HCT116 (cell line): ENCODE data around the gene LAMTOR3. TPM values are rescaled to one million over a fixed set of nuclear protein-coding genes. Genes with fewer than 3 reads are reported as not detected.

Experiments used
- ATAC-seq: fragments of 200-7000 bp; cut with Tn5 transposase; 2 replicates; pipeline ENCODE4 v1.9.1; 2020; ENCODE audit warnings: mild to moderate bottlenecking, moderate library complexity
- BruUV-seq: library from RNA; stranded (reverse); fragments of 400-500 nt; replicated peaks from 2 replicates; lab custom pipeline; 2021; lab: Mats Ljungman, UMichigan
- CTCF ChIA-PET: fragments of 300-600 bp; sonication (Branson Sonifier 250); formaldehyde crosslinking; loops from one replicate; lab custom pipeline; 2021; ENCODE audit warnings: antibody characterized with exemption; lab: Charles Lee
- POLR2A ChIA-PET: fragments of 300-600, 350-600 bp; sonication (Branson Sonifier 250); formaldehyde crosslinking; loops from one replicate; lab custom pipeline; 2021; ENCODE audit warnings: antibody characterized with exemption; lab: Charles Lee
- RAD21 ChIA-PET, 2 experiments: fragments of 300-600 bp; sonication (Branson Sonifier 250); formaldehyde crosslinking; loops; one replicate each; lab custom pipeline; 2023; ENCODE audit warnings: low total read pairs in 2 of 2; ENCODE audit not compliant: uncharacterized antibody in 2 of 2, unreplicated experiment in 2 of 2, low non-redundant PET in 1 of 2; lab: Charles Lee
- DNase-seq: peaks from one replicate; pipeline ENCODE4 v3.0.0-alpha.2; 2010; ENCODE audit warnings: low read depth, low spot score
- H2AFZ ChIP-seq: fragments of 200-600 bp; shearing (Covaris generic), sonication (generic); 2 replicates; pipeline ENCODE4 v1.6.1; 2017; ENCODE audit warnings: low read depth, mixed run types, mixed read lengths, antibody characterized with exemption, low read length; ENCODE audit not compliant: poor library complexity, severe bottlenecking
- H3K27ac ChIP-seq: 2 replicates; pipeline ENCODE4 v1.5.1; 2012; ENCODE audit warnings: low read depth, low read length
- H3K27me3 ChIP-seq: fragments of 200-600 bp; sonication (generic); 2 replicates; pipeline ENCODE4 v1.6.1; 2016; ENCODE audit warnings: mixed run types, low read length, mixed read lengths; ENCODE audit not compliant: insufficient read depth
- H3K36me3 ChIP-seq, 2 experiments: fragments of 200-500 bp in 1 of 2; fragments of 200-600 bp in 1 of 2; sonication (Bioruptor generic) in 1 of 2; sonication (generic) in 1 of 2; 2 replicates each; pipeline versions ENCODE4 v1.5.1 to v1.6.1; 2014 to 2016; ENCODE audit warnings: low read length in 2 of 2, inconsistent platforms in 1 of 2, mixed read lengths in 1 of 2, mixed run types in 1 of 2; ENCODE audit not compliant: insufficient read depth in 2 of 2, control insufficient read depth in 1 of 2
- H3K4me1 ChIP-seq, 2 experiments: fragments of 200-600 bp in 1 of 2; sonication (generic) in 1 of 2; 2 replicates each; pipeline versions ENCODE4 v1.5.1 to v1.6.1; 2012 to 2017; ENCODE audit warnings: low read length in 2 of 2, inconsistent platforms in 1 of 2, mild to moderate bottlenecking in 1 of 2, mixed read lengths in 1 of 2, mixed run types in 1 of 2, moderate library complexity in 1 of 2; ENCODE audit not compliant: insufficient read depth in 2 of 2, control insufficient read depth in 1 of 2
- H3K4me2 ChIP-seq: fragments of 200-600 bp; sonication (generic); 2 replicates; pipeline ENCODE4 v1.6.1; 2017; ENCODE audit warnings: mixed run types, low read length, mixed read lengths
- H3K4me3 ChIP-seq, 2 experiments: fragments of 200-600 bp in 1 of 2; sonication (generic) in 1 of 2; replicated peaks in 1 of 2; 2 replicates each; pipeline ENCODE4 v1.5.1; 2011 to 2016; ENCODE audit warnings: low read length in 2 of 2, control low read depth in 1 of 2, low read depth in 1 of 2, mild to moderate bottlenecking in 1 of 2, mixed read lengths in 1 of 2, mixed run types in 1 of 2
- H3K79me2 ChIP-seq: fragments of 200-600 bp; sonication (generic); 2 replicates; pipeline ENCODE4 v1.6.1; 2017; ENCODE audit warnings: mild to moderate bottlenecking, mixed run types, low read length, moderate library complexity, mixed read lengths; ENCODE audit not compliant: insufficient read depth
- H3K9ac ChIP-seq: fragments of 200-600 bp; sonication (generic); 2 replicates; pipeline ENCODE4 v1.6.1; 2016; ENCODE audit warnings: low read length, mixed read lengths
- H3K9me2 ChIP-seq: fragments of 200-600 bp; sonication (generic), shearing (Covaris generic); 2 replicates; pipeline ENCODE4 v1.6.1; 2017; ENCODE audit warnings: mixed run types, mild to moderate bottlenecking, moderate library complexity; ENCODE audit not compliant: insufficient read depth
- H3K9me3 ChIP-seq, 2 experiments: fragments of 200-500 bp in 1 of 2; fragments of 200-600 bp in 1 of 2; sonication (Bioruptor generic) in 1 of 2; sonication (generic) in 1 of 2; 2 replicates each; pipeline ENCODE4 v1.6.1; 2014 to 2017; ENCODE audit warnings: low read length in 2 of 2, mixed read lengths in 2 of 2, inconsistent platforms in 1 of 2, low read depth in 1 of 2, mild to moderate bottlenecking in 1 of 2, mixed run types in 1 of 2, moderate library complexity in 1 of 2; ENCODE audit not compliant: control insufficient read depth in 1 of 2, insufficient read depth in 1 of 2
- H4K20me1 ChIP-seq: fragments of 200-600 bp; sonication (generic), shearing (Covaris generic); 2 replicates; pipeline ENCODE4 v1.6.1; 2017; ENCODE audit warnings: mixed run types, mild to moderate bottlenecking, moderate library complexity; ENCODE audit not compliant: insufficient read depth
- CBX3 ChIP-seq: IDR thresholded peaks from 2 replicates; pipeline ENCODE4 v1.6.1; 2012; ENCODE audit warnings: low read depth
- CEBPB ChIP-seq: IDR thresholded peaks from 2 replicates; pipeline ENCODE4 v1.6.1; 2012; ENCODE audit warnings: low read depth
- CTCF ChIP-seq, 3 experiments: fragments of 200-600 bp in 1 of 3; sonication (generic) in 1 of 3; IDR thresholded peaks in 2 of 3; conservative IDR thresholded peaks in 1 of 3; 2 replicates each; pipeline ENCODE4 v1.5.1; 2012 to 2017; ENCODE audit warnings: low read depth in 2 of 3, low read length in 2 of 3, antibody characterized with exemption in 1 of 3, borderline replicate concordance in 1 of 3, control low read depth in 1 of 3, mild to moderate bottlenecking in 1 of 3, mixed read lengths in 1 of 3, mixed run types in 1 of 3, moderate library complexity in 1 of 3; ENCODE audit not compliant: insufficient read depth in 1 of 3
- EGR1 ChIP-seq: IDR thresholded peaks from 2 replicates; pipeline ENCODE4 v1.6.1; 2012; ENCODE audit warnings: low read depth
- ELF1 ChIP-seq: IDR thresholded peaks from 2 replicates; pipeline ENCODE4 v1.6.1; 2012; ENCODE audit warnings: low read depth, borderline replicate concordance
- EZH2phosphoT487 ChIP-seq: fragments of 200-600 bp; IDR thresholded peaks from 2 replicates; pipeline ENCODE4 v1.6.1; 2018; ENCODE audit warnings: antibody characterized with exemption, borderline replicate concordance
- FOSL1 ChIP-seq: IDR thresholded peaks from 2 replicates; pipeline ENCODE4 v1.6.1; 2012; ENCODE audit warnings: low read depth
- JUND ChIP-seq: IDR thresholded peaks from 2 replicates; pipeline ENCODE4 v1.6.1; 2012
- MAX ChIP-seq: IDR thresholded peaks from 2 replicates; pipeline ENCODE4 v1.6.1; 2012
- POLR2A ChIP-seq: IDR thresholded peaks from 2 replicates; pipeline ENCODE4 v1.7.0; 2011; ENCODE audit warnings: borderline replicate concordance; ENCODE audit not compliant: insufficient read depth, insufficient read length; ENCODE audit errors: extremely low read depth
- POLR2AphosphoS5 ChIP-seq: IDR thresholded peaks from 2 replicates; pipeline ENCODE4 v1.6.1; 2011; ENCODE audit warnings: mild to moderate bottlenecking, low read depth, low read length, moderate library complexity
- RAD21 ChIP-seq: IDR thresholded peaks from 2 replicates; pipeline ENCODE4 v1.6.1; 2012; ENCODE audit warnings: low read depth, mild to moderate bottlenecking
- REST ChIP-seq: IDR thresholded peaks from 2 replicates; pipeline ENCODE4 v1.6.1; 2012; ENCODE audit warnings: low read depth
- SIN3A ChIP-seq: IDR thresholded peaks from 2 replicates; pipeline ENCODE4 v1.6.1; 2012; ENCODE audit warnings: low read depth
- SP1 ChIP-seq: IDR thresholded peaks from 2 replicates; pipeline ENCODE4 v1.6.1; 2012; ENCODE audit warnings: low read depth
- SRF ChIP-seq: IDR thresholded peaks from 2 replicates; pipeline ENCODE4 v1.6.1; 2012; ENCODE audit warnings: low read depth
- TCF7L2 ChIP-seq: IDR thresholded peaks from 2 replicates; pipeline ENCODE4 v1.7.0; 2011; ENCODE audit warnings: borderline replicate concordance, inconsistent platforms; ENCODE audit not compliant: insufficient read depth, insufficient read length; ENCODE audit errors: extremely low read depth
- YY1 ChIP-seq: IDR thresholded peaks from 2 replicates; pipeline ENCODE4 v1.6.1; 2011; ENCODE audit warnings: low read length, low read depth, moderate library complexity, mild to moderate bottlenecking; ENCODE audit not compliant: insufficient replicate concordance; ENCODE audit errors: extremely low read depth
- ZBTB33 ChIP-seq: IDR thresholded peaks from 2 replicates; pipeline ENCODE4 v1.6.1; 2011; ENCODE audit warnings: mild to moderate bottlenecking, low read length, moderate library complexity; ENCODE audit not compliant: insufficient replicate concordance; ENCODE audit errors: extremely low read depth
- ZFX ChIP-seq: fragments of 450-650 bp; IDR thresholded peaks from 2 replicates; pipeline ENCODE4 v1.6.1; 2017
- intact Hi-C: fragments of 100-400 bp; cut with micrococcal nuclease; formaldehyde crosslinking; loops from 2 replicates; pipeline ENCODE4 v1.10.0; 2022
- total RNA-seq: library from RNA; stranded (reverse); gene quantifications from one replicate; pipeline ENCODE4 v1.2.1, GENCODE V29; 2021; ENCODE audit not compliant: unreplicated experiment

LAMTOR3 gene
- total RNA-seq, 1 experiment from 2014 or later: 21.0 TPM

- Histone ChIP-seq H3K4me1 (peaks cover 0 to 6% of the 10 kb centered on the region in 2 experiments; a peak in 1 of 4 replicates), H3K9ac (no peak overlapping the region), H3K4me2 (no peak overlapping the region), H3K9me3 (no peaks in the 10 kb centered on the region), H4K20me1 (no peaks in the 10 kb centered on the region), H2AFZ (no peak overlapping the region), H3K27me3 (no peaks in the 10 kb centered on the region), H3K9me2 (no peaks in the 10 kb centered on the region), H3K79me2 (no peaks in the 10 kb centered on the region)
- no TSS peak for BruUV-seq
- POLR2A ChIA-PET: no interaction called here
- DNase-seq (no peak), ATAC-seq (no peak)
- RAD21 ChIA-PET: no interaction called here
- TF ChIP-seq POLR2A (no peak), EGR1 (no peak), MAX (no peak), SP1 (no peak), POLR2AphosphoS5 (no peak), REST (no peak), EZH2phosphoT487 (no peak), SIN3A (no peak), CEBPB (no peak), TCF7L2 (no peak), YY1 (no peak), RAD21 (no peak), ELF1 (no peak), CTCF (IDR thresholded peaks at IDR 0.05 in 2 of 3, conservative IDR thresholded peaks at IDR 0.05 in 1 of 3; ENCODE audit: borderline replicate concordance in 1 of 3, insufficient read depth in 1 of 3, low read depth in 2 of 3, low read length in 2 of 3) (no peak), ZBTB33 (no peak), ZFX (no peak), SRF (no peak), CBX3 (no peak), JUND (no peak), FOSL1 (no peak)
- TF ChIP-seq, all 23 proteins: peak for 0
- intact Hi-C loops: no loop called here
- H3K27ac ChIP-seq: no peak overlapping the region
- H3K4me3 ChIP-seq: no peak overlapping the region
- H3K36me3 ChIP-seq: no peaks in the 10 kb centered on the region
- CTCF ChIA-PET: no interaction called here
Observed at GRCh38 chr4:99857307-99857706, 36.9 kb downstream of the LAMTOR3 start.
